HUES64 (cell line): ENCODE results near the gene GUCA2A. TPM values are rescaled to one million over a fixed set of nuclear protein-coding genes. Genes with fewer than 3 reads are reported as not detected.
"Not testable (repeated sequence)": the region's sequence is repeated elsewhere in the genome, so short reads cannot be mapped to it uniquely, and the experiment has no call there.

ENCODE experiments used
- H3K27ac ChIP-seq: 2 replicates; pipeline ENCODE4 v1.7.0; 2013; ENCODE audit warnings: low read depth, low read length, inconsistent platforms
- H3K27me3 ChIP-seq: 2 replicates; pipeline ENCODE4 v1.6.1; 2013; ENCODE audit warnings: mild to moderate bottlenecking, low read length; ENCODE audit not compliant: insufficient read depth
- H3K36me3 ChIP-seq: 2 replicates; pipeline ENCODE4 v1.6.1; 2013; ENCODE audit warnings: mild to moderate bottlenecking, low read length; ENCODE audit not compliant: insufficient read depth
- H3K4me1 ChIP-seq: 2 replicates; pipeline ENCODE4 v1.6.1; 2013; ENCODE audit warnings: mild to moderate bottlenecking, low read length, moderate library complexity; ENCODE audit not compliant: insufficient read depth
- H3K4me3 ChIP-seq: 2 replicates; pipeline ENCODE4 v1.5.1; 2013; ENCODE audit warnings: mild to moderate bottlenecking, low read length, moderate library complexity
- H3K9ac ChIP-seq: 2 replicates; pipeline ENCODE4 v1.6.1; 2013; ENCODE audit warnings: mild to moderate bottlenecking, low read depth, low read length
- H3K9me3 ChIP-seq: 2 replicates; pipeline ENCODE4 v1.6.1; 2013; ENCODE audit warnings: low read depth, low read length; ENCODE audit not compliant: insufficient read depth
- WGBS: fragments of 150-250, 120-280 bp; methylation state at CpG from one replicate; pipeline ENCODE4 v1.1.7; 2013; ENCODE audit warnings: missing lambda C conversion rate; 5-methylcytosine and 5-hydroxymethylcytosine counted together
- polyA plus RNA-seq, 2 experiments: library from polyadenylated mRNA; stranded (reverse); fragments of 50-300 nt; gene quantifications; one replicate each; pipeline ENCODE4 v1.2.3, GENCODE V29; 2013

GUCA2A gene
- polyA plus RNA-seq (2013, experiment 1 of 2): not detected
- not detected for polyA plus RNA-seq (2013, experiment 2 of 2)

GRCh38 chr1:42164551-42165420, at the start of gene GUCA2A:
TSS of gene GUCA2A (minus strand) at chr1:42164745. CDS start at chr1:42164712, 33 bp downstream.
- no peak within 1 kb of the TSS for H3K27ac ChIP-seq
- no peaks in the 10 kb centered on the region for H3K27me3 ChIP-seq
- WGBS: 82% methylated on average over 24 of the region's 24 CpGs

GRCh38 chr1:42211224-42211623, 46.7 kb upstream of the GUCA2A start:
- no peak overlapping the region for H3K4me3 ChIP-seq
- no peaks in the 10 kb centered on the region for H3K9me3 ChIP-seq
- no peak overlapping the region for H3K27ac ChIP-seq
- no peak overlapping the region for H3K9ac ChIP-seq
- H3K27me3 ChIP-seq: no peaks in the 10 kb centered on the region
- peaks cover 5% of the 10 kb centered on the region; the same call in 1 of the 2 replicates for H3K36me3 ChIP-seq
- 92% methylated on average over 2 of the region's 2 CpGs for WGBS
- H3K4me1 ChIP-seq: peaks cover 13% of the 10 kb centered on the region; the same call in 1 of the 2 replicates

More at GRCh38 chr1:42164551-42165420, at the start of gene GUCA2A:
- H3K4me1 ChIP-seq: no peaks in the 10 kb centered on the region
- no peak within 1 kb of the TSS for H3K4me3 ChIP-seq
- H3K9ac ChIP-seq: no peak within 1 kb of the TSS
- no peaks in the 10 kb centered on the region for H3K36me3 ChIP-seq
- no peaks in the 10 kb centered on the region for H3K9me3 ChIP-seq

DNA sequence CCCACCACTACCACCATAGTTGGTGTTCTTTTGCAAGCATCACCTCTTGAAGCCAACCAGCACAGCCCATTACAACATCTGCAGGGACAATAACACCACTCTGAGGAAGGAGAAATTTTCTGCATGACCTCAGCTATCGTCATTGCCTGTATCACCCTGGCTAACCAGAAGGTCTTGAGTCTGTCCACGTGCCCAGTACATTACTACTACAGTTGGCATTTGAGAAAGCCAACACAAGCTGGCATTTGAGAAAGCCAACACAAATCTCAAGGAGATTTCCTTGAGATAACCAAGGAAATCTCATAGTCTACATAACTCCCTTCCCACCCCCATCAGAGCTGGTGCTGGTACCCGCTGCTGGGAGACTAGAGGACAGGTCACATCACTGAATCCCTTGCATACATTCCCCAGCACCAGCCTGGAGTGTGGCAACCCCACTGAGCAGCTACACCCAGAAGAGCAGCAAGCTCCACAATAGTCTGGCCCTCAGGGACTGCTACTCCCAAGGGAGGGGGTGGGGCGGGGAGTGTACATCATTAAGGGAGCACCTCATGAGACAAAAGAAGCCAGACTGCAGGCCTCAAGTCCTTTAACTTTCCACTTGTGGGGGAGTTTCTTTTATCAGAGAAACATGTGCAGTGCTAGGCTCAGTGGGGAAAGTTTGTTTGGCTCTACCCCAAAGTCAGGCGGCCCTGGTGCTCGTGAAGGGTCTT, 46.0 kb upstream of the GUCA2A start:
- peaks cover 13% of the 10 kb centered on the region; the same call in 1 of the 2 replicates for H3K4me1 ChIP-seq
- WGBS: 97% methylated on average over 6 of the region's 6 CpGs
- H3K36me3 ChIP-seq: peaks cover 5% of the 10 kb centered on the region; the same call in 1 of the 2 replicates
- H3K9me3 ChIP-seq: no peaks in the 10 kb centered on the region
- H3K27me3 ChIP-seq: no peaks in the 10 kb centered on the region
- no peak overlapping the region for H3K9ac ChIP-seq
- no peak overlapping the region for H3K27ac ChIP-seq
- no peak overlapping the region for H3K4me3 ChIP-seq

DNA sequence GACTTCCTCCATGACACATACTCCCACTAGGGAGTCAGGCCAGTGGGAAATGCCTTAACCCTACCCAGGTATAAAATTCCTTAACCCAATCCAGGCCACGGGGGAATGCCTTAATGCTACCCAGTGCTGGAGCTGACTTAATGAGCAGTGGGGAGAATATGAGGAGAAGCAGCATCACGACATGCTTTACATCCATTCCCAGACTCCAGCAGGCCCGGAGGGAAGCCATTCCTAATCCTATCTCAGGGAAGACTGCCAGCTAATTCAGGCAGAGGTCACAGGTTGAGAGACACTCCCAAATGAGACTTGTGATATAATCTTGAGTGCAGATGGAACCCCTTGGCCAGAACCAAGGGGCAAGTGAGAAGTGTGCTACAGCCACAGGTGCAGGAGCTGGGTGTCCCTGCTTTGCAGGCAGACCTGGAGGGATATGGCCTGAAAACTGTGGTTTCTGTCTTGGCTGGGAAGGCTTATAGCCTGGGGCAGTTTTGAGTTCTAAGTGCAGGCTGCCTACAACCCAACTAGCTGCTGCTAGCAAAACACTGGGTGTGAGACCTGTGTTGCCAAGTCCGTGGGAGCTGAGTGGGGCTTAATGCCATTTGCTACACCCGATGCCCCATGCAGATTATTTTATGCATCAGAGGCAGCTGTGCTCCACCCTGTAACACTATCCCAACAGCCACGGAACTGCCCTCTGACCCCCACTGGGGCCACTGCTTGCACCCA, 45.1 kb upstream of the GUCA2A start:
- Histone ChIP-seq H3K4me3 (no peak overlapping the region), H3K36me3 (peaks cover 12% of the 10 kb centered on the region; the same call in 1 of the 2 replicates), H3K27me3 (no peaks in the 10 kb centered on the region), H3K27ac (no peak overlapping the region), H3K4me1 (peaks cover 13% of the 10 kb centered on the region; the same call in 1 of the 2 replicates), H3K9ac (no peak overlapping the region), H3K9me3 (no peaks in the 10 kb centered on the region)
- WGBS: 89% methylated on average over 6 of the region's 6 CpGs

GRCh38 chr1:42206930-42207329, 42.4 kb upstream of the GUCA2A start:
- H3K36me3 ChIP-seq: peaks cover 19% of the 10 kb centered on the region
- not testable (repeated sequence) for H3K27ac ChIP-seq, H3K4me3 ChIP-seq, H3K4me1 ChIP-seq, H3K9me3 ChIP-seq, H3K9ac ChIP-seq, H3K27me3 ChIP-seq
- 100% methylated on average over 2 of the region's 2 CpGs for whole genome bisulfite sequencing

GRCh38 chr1:42206164-42206563, 41.6 kb upstream of the GUCA2A start:
- WGBS: 96% methylated on average over 3 of the region's 3 CpGs
- Histone ChIP-seq H3K4me3 (no peak overlapping the region), H3K9me3 (no peaks in the 10 kb centered on the region), H3K9ac (no peak overlapping the region), H3K27ac (no peak overlapping the region), H3K36me3 (peaks cover 19% of the 10 kb centered on the region), H3K27me3 (no peaks in the 10 kb centered on the region), H3K4me1 (no peaks in the 10 kb centered on the region)

GRCh38 chr1:42201986-42202385, 37.4 kb upstream of the GUCA2A start:
- Histone ChIP-seq H3K27me3 (no peaks in the 10 kb centered on the region), H3K9me3 (no peaks in the 10 kb centered on the region), H3K9ac (no peak overlapping the region), H3K4me3 (no peak overlapping the region), H3K36me3 (peaks cover 46% of the 10 kb centered on the region), H3K27ac (no peak overlapping the region), H3K4me1 (no peaks in the 10 kb centered on the region)

GRCh38 chr1:42198251-42198650, 33.7 kb upstream of the GUCA2A start:
- Histone ChIP-seq H3K36me3 (peaks cover 71% of the 10 kb centered on the region), H3K9ac (no peak overlapping the region), H3K4me1 (no peaks in the 10 kb centered on the region), H3K27ac (no peak overlapping the region), H3K9me3 (no peaks in the 10 kb centered on the region), H3K4me3 (no peak overlapping the region), H3K27me3 (no peaks in the 10 kb centered on the region)
- 96% methylated on average over 5 of the region's 5 CpGs for WGBS

DNA sequence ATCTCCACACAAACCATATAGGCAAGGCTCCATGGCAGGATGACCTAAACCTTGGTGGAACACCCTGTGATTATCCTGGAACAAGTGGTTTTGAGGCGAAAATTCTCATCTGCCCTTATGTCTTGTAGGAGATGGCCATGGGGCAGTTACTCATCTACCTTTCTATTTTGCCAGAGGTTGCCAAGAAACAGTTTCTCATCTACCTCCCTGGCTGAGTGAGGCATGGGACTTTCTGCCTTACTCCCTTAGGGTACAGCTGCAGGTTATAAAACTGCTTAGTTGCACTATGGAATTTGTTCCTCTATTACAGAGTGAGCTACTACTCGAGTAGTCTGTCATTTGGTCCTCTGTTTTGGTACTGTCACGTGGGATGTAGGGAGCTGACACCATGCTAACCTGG, 31.3 kb upstream of the GUCA2A start:
- H3K27ac ChIP-seq: no peak overlapping the region
- WGBS: 92% methylated on average over 3 of the region's 3 CpGs
- no peaks in the 10 kb centered on the region for H3K9me3 ChIP-seq
- no peaks in the 10 kb centered on the region for H3K4me1 ChIP-seq
- H3K27me3 ChIP-seq: no peaks in the 10 kb centered on the region
- H3K36me3 ChIP-seq: peaks cover 75% of the 10 kb centered on the region
- H3K4me3 ChIP-seq: no peak overlapping the region
- no peak overlapping the region for H3K9ac ChIP-seq

- H3K9me3 ChIP-seq: no peaks in the 10 kb centered on the region
- no peaks in the 10 kb centered on the region for H3K4me1 ChIP-seq
- H3K27me3 ChIP-seq: no peaks in the 10 kb centered on the region
- H3K36me3 ChIP-seq: peaks cover 87% of the 10 kb centered on the region
- no peak overlapping the region for H3K9ac ChIP-seq
- no peak overlapping the region for H3K4me3 ChIP-seq
- 93% methylated on average over 4 of the region's 4 CpGs for WGBS
- H3K27ac ChIP-seq: no peak overlapping the region
These were observed 27.6 kb upstream of the GUCA2A start for GRCh38 chr1:42192106-42192505.

DNA sequence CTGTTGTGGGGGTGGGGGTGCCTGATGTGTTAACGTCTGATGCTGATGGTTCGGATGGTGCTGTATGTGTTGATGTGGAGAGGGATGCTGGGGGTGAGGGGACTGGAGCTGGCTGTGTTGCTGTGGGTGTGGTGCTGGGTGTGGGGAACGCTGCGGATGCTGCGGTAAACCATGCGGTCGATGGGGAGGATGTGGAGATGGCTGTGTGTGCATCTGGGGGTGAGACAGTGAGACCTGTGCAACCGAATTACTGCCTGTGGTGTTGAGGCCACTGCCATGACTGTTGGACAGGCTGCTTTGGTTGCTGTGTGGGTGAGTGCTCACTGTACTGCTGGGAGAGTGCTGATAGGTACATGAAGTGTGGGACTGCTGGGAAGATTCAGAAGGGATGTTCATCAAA, 26.8 kb upstream of the GUCA2A start:
- peaks cover 85% of the 10 kb centered on the region for H3K36me3 ChIP-seq
- no peak overlapping the region for H3K9ac ChIP-seq
- 95% methylated on average over 8 of the region's 8 CpGs for WGBS
- no peaks in the 10 kb centered on the region for H3K4me1 ChIP-seq
- no peaks in the 10 kb centered on the region for H3K27me3 ChIP-seq
- H3K27ac ChIP-seq: no peak overlapping the region
- H3K4me3 ChIP-seq: no peak overlapping the region
- H3K9me3 ChIP-seq: no peaks in the 10 kb centered on the region
